A673 (cell line): ENCODE data around the gene SLC9A5.

Experiments used
- CTCF ChIP-seq: fragments of 300-800, 200-600 bp; sonication (generic); conservative IDR thresholded peaks from 2 replicates; pipeline ENCODE4 v1.5.1; 2017; ENCODE audit warnings: low read depth, mild to moderate bottlenecking, antibody characterized with exemption, low read length, moderate library complexity, mixed read lengths
- EZH2 ChIP-seq: fragments of 200-600 bp; sonication (generic); IDR thresholded peaks from 2 replicates; pipeline ENCODE4 v1.6.1; 2017; ENCODE audit warnings: borderline replicate concordance, low read depth, mild to moderate bottlenecking, mixed read lengths, antibody characterized with exemption, low read length; ENCODE audit not compliant: poor library complexity, severe bottlenecking

- TF ChIP-seq CTCF (no peak), EZH2 (no peak)
These were observed 22.4 kb upstream of the SLC9A5 start for GRCh38 chr16:67226295-67226803.
